Left renal cortex interstitium (tissue), 4 donors: ENCODE results near the gene DPEP1. TPM values are rescaled to one million over a fixed set of nuclear protein-coding genes. Genes with fewer than 3 reads are reported as not detected.
A peak's percentile ranks its signal among the peaks of the same experiment; 100 is the strongest.
"Not testable (repeated sequence)": the region's sequence is repeated elsewhere in the genome, so short reads cannot be mapped to it uniquely, and the experiment has no call there.

Experiments
- DNase-seq, 4 donors: peaks; one replicate each; pipeline ENCODE4 v3.0.0-alpha.2; 2013; ENCODE audit warnings: low read depth in 4 of 4, low spot score in 2 of 4, missing footprints in 1 of 4
- polyA plus RNA-seq, 4 donors: library from polyadenylated mRNA; unstranded; fragments of 120-200 nt; gene quantifications; one replicate each; pipeline ENCODE4 v1.2.1, GENCODE V29; 2013; ENCODE audit not compliant: insufficient read length in 4 of 4

DPEP1 gene
- 10 to 100 TPM; 24.5 to 51.1 (median 41.6) TPM for polyA plus RNA-seq

- DNase-seq = no peak
Observed at GRCh38 chr16:89613231-89613953, at the start of gene DPEP1. Gene DPEP1, plus strand, starts transcription at chr16:89613642. Its CDS starts 16,769 bp downstream, at chr16:89630411.

- DNase-seq = no peak
Observed at GRCh38 chr16:89564476-89565255, 48.8 kb upstream of the DPEP1 start.

- no peak for DNase-seq
Observed at GRCh38 chr16:89565256-89565505, 48.3 kb upstream of the DPEP1 start.

GRCh38 chr16:89565506-89566372 is 47.7 kb upstream of the DPEP1 start:
- peak in 1 of 4 donors; percentile 23 for DNase-seq

- DNase-seq = no peak
Observed at GRCh38 chr16:89567656-89568594, 45.5 kb upstream of the DPEP1 start.

GRCh38 chr16:89569506-89570341 is 43.7 kb upstream of the DPEP1 start:
- no peak for DNase-seq

GRCh38 chr16:89570342-89570923 is 43.0 kb upstream of the DPEP1 start:
- no peak for DNase-seq

- not testable (repeated sequence) for DNase-seq
Observed at GRCh38 chr16:89570983-89571598, 42.4 kb upstream of the DPEP1 start.

GRCh38 chr16:89571636-89572035 is 41.8 kb upstream of the DPEP1 start:
- no peak for DNase-seq

GRCh38 chr16:89572073-89572484 is 41.4 kb upstream of the DPEP1 start:
- no peak for DNase-seq

- no peak for DNase-seq
Observed at GRCh38 chr16:89572485-89573205, 40.8 kb upstream of the DPEP1 start.

- no peak for DNase-seq
Observed at GRCh38 chr16:89573826-89574680, 39.4 kb upstream of the DPEP1 start.

- DNase-seq = no peak
Observed at GRCh38 chr16:89574681-89575246, 38.7 kb upstream of the DPEP1 start.

- no peak for DNase-seq
Observed at GRCh38 chr16:89575247-89576152, 37.9 kb upstream of the DPEP1 start, which contains the start of gene CPNE7. Gene CPNE7, plus strand, starts transcription at chr16:89575758. Its CDS starts 140 bp downstream, at chr16:89575898.
